MM.1S (cell line): Measurements from ENCODE around the gene TMEM117.

ENCODE experiments used
- DNase-seq: peaks from one replicate; pipeline ENCODE4 v3.0.0-alpha.2; 2015
- H2AFZ ChIP-seq: fragments of 300-600 bp; sonication (generic); 2 replicates; pipeline ENCODE4 v1.6.0; 2016; ENCODE audit warnings: antibody characterized with exemption, low read length
- H3F3A ChIP-seq: fragments of 300-600 bp; sonication (generic); 2 replicates; pipeline ENCODE4 v1.6.1; 2016; ENCODE audit warnings: mild to moderate bottlenecking, antibody characterized with exemption, low read length, moderate library complexity, mixed read lengths; ENCODE audit not compliant: insufficient read depth
- H3K27ac ChIP-seq: fragments of 300-600 bp; sonication (generic); 2 replicates; pipeline ENCODE4 v1.5.1; 2016; ENCODE audit warnings: mild to moderate bottlenecking, low read length
- H3K27me3 ChIP-seq: fragments of 300-600 bp; sonication (generic); replicated peaks from 2 replicates; pipeline ENCODE4 v1.6.0; 2016; ENCODE audit warnings: low read length; ENCODE audit not compliant: insufficient read depth
- H3K36me3 ChIP-seq: fragments of 300-600 bp; sonication (generic); replicated peaks from 2 replicates; pipeline ENCODE4 v1.6.1; 2016; ENCODE audit warnings: mild to moderate bottlenecking, low read length, mixed read lengths; ENCODE audit not compliant: insufficient read depth
- H3K4me1 ChIP-seq: fragments of 300-600 bp; sonication (generic); 2 replicates; pipeline ENCODE4 v1.6.1; 2016; ENCODE audit warnings: low read length, mixed read lengths
- H3K4me2 ChIP-seq: fragments of 300-600 bp; sonication (generic); 2 replicates; pipeline ENCODE4 v1.6.0; 2016; ENCODE audit warnings: low read depth, low read length
- H3K4me3 ChIP-seq: fragments of 300-600 bp; sonication (generic); 2 replicates; pipeline ENCODE4 v1.5.1; 2016; ENCODE audit warnings: low read length, mixed read lengths
- H3K79me2 ChIP-seq: fragments of 300-600 bp; sonication (generic); 2 replicates; pipeline ENCODE4 v1.6.1; 2016; ENCODE audit warnings: mixed run types, low read length, mixed read lengths
- H3K9ac ChIP-seq: fragments of 300-600 bp; sonication (generic); 2 replicates; pipeline ENCODE4 v1.6.1; 2016; ENCODE audit warnings: low read length, mixed read lengths
- H3K9me2 ChIP-seq: fragments of 300-600 bp; sonication (generic); replicated peaks from 2 replicates; pipeline ENCODE4 v1.6.1; 2016; ENCODE audit warnings: mild to moderate bottlenecking, low read length, mixed read lengths; ENCODE audit not compliant: insufficient read depth
- H3K9me3 ChIP-seq: fragments of 300-600 bp; sonication (generic); replicated peaks from 2 replicates; pipeline ENCODE4 v1.6.1; 2016; ENCODE audit warnings: mild to moderate bottlenecking, low read length, mixed read lengths; ENCODE audit not compliant: insufficient read depth
- H4K20me1 ChIP-seq: fragments of 300-600 bp; sonication (generic); 2 replicates; pipeline ENCODE4 v1.6.1; 2016; ENCODE audit warnings: mild to moderate bottlenecking, low read length, moderate library complexity, mixed read lengths; ENCODE audit not compliant: insufficient read depth
- CTCF ChIP-seq: fragments of 300-600 bp; sonication (generic); IDR thresholded peaks from 2 replicates; pipeline ENCODE4 v1.5.1; 2016; ENCODE audit warnings: antibody characterized with exemption, low read length, mixed read lengths
- EZH2 ChIP-seq: fragments of 300-600 bp; sonication (generic); optimal IDR thresholded peaks from 2 replicates; pipeline ENCODE3; 2017; ENCODE audit warnings: low read depth, mild to moderate bottlenecking, antibody characterized with exemption, low read length, mixed read lengths
- EZH2phosphoT487 ChIP-seq: fragments of 300-600 bp; sonication (generic); IDR thresholded peaks from 2 replicates; pipeline ENCODE4 v1.6.1; 2018; ENCODE audit warnings: antibody characterized with exemption, low read length

Gene TMEM117

GRCh38 chr12:44342371-44342770 lies 506.5 kb downstream of the TMEM117 start:
- no peaks in the 10 kb centered on the region for H3F3A ChIP-seq
- TF ChIP-seq EZH2 (no peak), CTCF (no peak), EZH2phosphoT487 (no peak)
- no peak overlapping the region for H3K27ac ChIP-seq
- H3K4me1 ChIP-seq: no peaks in the 10 kb centered on the region
- H4K20me1 ChIP-seq: no peaks in the 10 kb centered on the region
- no peaks in the 10 kb centered on the region for H3K27me3 ChIP-seq
- no peaks in the 10 kb centered on the region for H3K36me3 ChIP-seq
- no peak overlapping the region for H3K9ac ChIP-seq
- H3K79me2 ChIP-seq: no peaks in the 10 kb centered on the region
- no peak for DNase-seq
- no peaks in the 10 kb centered on the region for H3K9me2 ChIP-seq
- no peaks in the 10 kb centered on the region for H3K9me3 ChIP-seq
- no peak overlapping the region for H3K4me2 ChIP-seq
- no peak overlapping the region for H3K4me3 ChIP-seq
- H2AFZ ChIP-seq: no peak overlapping the region

- no peak for TF ChIP-seq CTCF
- TF ChIP-seq EZH2: no peak
- TF ChIP-seq EZH2phosphoT487: no peak
- Histone ChIP-seq H3K4me2 (no peak overlapping the region), H3F3A (no peaks in the 10 kb centered on the region), H3K4me1 (no peaks in the 10 kb centered on the region), H3K79me2 (no peaks in the 10 kb centered on the region), H3K9ac (no peak overlapping the region), H3K9me3 (no peaks in the 10 kb centered on the region), H4K20me1 (no peaks in the 10 kb centered on the region), H3K4me3 (no peak overlapping the region), H2AFZ (no peak overlapping the region), H3K9me2 (no peaks in the 10 kb centered on the region), H3K36me3 (no peaks in the 10 kb centered on the region), H3K27ac (no peak overlapping the region), H3K27me3 (no peaks in the 10 kb centered on the region)
- DNase-seq: no peak
These were observed 511.3 kb downstream of the TMEM117 start for GRCh38 chr12:44347145-44347544.

- Histone ChIP-seq H3K9me2 (no peaks in the 10 kb centered on the region), H3K4me3 (no peak overlapping the region), H3K36me3 (no peaks in the 10 kb centered on the region), H3K27ac (no peak overlapping the region), H3K4me2 (no peak overlapping the region), H3K4me1 (no peaks in the 10 kb centered on the region), H4K20me1 (no peaks in the 10 kb centered on the region), H3K79me2 (no peaks in the 10 kb centered on the region), H2AFZ (no peak overlapping the region), H3K27me3 (no peaks in the 10 kb centered on the region), H3K9me3 (no peaks in the 10 kb centered on the region), H3K9ac (no peak overlapping the region), H3F3A (no peaks in the 10 kb centered on the region)
- no peak for TF ChIP-seq EZH2
- no peak for TF ChIP-seq EZH2phosphoT487
- no peak for TF ChIP-seq CTCF
- no peak for DNase-seq
These were observed 521.6 kb downstream of the TMEM117 start for GRCh38 chr12:44357494-44357893.
